Stimulated activated CD4-positive, alpha-beta T cell treated with anti-CD3 and anti-CD28 coated beads, Interleukin-15, amount 100 ng/mL, for 24 hours (primary cell): ENCODE data around the gene DDA1.

Experiments used
- DNase-seq: peaks from one replicate; pipeline ENCODE4 v3.0.0-alpha.2; 2020

DDA1 gene

DNA sequence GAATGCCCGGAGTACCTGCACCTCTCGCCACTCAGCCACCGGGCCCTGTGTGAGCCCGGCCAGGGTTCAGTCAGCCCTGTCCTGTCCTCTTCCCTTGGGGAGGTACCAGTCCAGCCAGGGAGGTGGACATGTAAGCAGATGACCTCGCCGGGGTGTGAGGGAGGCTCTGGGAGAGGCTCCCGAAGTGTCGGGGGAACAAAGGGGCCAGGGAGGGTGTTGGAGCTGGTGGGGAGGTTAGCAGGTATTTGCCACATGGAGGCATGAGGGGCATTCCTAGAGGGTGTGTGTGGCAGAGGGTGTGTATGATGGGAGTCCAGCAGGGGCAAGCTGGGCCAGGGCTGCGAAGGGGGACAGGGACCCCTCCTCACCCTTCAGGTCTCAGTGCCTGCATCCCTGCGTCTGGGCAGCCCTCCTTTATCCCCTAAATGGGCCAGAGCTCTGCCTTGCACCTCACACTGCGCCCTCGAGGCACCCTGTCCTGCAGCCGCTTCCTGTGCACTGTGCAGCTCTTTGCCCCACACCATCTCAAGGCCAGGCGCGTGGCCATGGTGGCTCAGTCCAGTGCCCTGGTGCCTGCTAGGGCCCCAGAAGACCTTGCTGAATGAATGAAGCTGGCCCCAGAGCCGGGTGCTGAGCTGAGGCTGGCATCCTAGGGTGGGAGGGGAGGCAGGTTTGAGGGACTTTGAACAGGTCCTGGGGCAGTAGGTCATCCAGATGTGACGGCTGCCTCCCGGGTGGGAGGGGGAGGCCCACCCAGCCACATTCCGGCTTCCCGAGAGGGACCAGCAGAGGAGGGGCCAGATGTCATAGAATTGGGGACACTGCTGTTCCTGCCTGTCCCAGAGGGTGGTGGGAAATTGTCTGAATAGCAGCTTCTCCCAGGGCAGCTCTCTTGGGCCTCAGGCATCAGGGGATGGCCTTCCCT, 3.1 kb downstream of the DDA1 start:
- DNase-seq = no peak

DNA sequence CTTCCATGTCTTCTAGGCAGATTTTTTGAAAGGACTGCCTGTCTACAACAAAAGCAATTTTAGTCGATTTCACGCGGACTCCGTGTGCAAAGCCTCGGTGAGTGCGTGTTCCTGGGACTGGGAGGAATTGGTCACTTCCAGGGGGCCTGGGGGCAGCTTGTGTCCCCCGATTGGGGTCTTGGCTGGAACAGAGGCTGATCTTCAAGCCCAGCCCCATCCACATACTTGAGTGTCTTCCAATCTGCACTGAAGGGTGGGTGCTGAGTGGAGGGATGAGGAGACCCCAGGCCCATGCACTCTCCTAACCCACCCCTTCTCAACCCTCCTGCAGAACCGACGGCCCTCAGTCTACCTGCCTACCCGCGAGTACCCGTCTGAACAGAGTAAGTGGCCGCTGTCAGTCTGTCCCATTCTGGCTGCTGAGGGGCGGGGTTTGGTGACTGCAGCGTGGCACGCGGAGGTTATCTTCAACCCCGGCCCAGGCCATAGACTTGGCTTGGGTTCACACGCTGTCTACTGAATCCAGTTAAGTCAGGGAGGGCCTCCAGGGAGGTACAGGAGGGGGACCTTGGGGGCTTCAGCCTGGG, 4.7 kb downstream of the DDA1 start:
- no peak for DNase-seq

DNA sequence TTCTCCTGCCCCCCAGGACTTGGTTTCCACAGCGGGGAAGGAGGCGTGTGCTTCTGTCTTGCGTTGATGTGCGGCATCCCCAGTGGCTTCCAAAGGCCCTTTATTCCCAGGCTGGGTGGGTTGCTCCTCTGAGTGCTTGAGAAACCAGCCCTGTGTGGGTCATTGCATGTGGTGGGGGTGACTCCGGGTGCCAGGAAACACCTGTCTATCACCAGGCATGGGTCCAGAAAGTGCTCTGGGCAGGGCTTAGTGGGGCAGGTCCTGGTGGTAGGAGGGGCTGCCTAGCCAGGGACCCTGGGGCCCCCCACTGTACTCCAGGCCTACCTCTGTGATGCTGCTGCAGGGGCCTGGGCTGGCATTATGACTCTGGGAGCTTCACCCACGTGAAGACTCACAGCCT, 9.6 kb downstream of the DDA1 start:
- DNase-seq = no peak

DNA sequence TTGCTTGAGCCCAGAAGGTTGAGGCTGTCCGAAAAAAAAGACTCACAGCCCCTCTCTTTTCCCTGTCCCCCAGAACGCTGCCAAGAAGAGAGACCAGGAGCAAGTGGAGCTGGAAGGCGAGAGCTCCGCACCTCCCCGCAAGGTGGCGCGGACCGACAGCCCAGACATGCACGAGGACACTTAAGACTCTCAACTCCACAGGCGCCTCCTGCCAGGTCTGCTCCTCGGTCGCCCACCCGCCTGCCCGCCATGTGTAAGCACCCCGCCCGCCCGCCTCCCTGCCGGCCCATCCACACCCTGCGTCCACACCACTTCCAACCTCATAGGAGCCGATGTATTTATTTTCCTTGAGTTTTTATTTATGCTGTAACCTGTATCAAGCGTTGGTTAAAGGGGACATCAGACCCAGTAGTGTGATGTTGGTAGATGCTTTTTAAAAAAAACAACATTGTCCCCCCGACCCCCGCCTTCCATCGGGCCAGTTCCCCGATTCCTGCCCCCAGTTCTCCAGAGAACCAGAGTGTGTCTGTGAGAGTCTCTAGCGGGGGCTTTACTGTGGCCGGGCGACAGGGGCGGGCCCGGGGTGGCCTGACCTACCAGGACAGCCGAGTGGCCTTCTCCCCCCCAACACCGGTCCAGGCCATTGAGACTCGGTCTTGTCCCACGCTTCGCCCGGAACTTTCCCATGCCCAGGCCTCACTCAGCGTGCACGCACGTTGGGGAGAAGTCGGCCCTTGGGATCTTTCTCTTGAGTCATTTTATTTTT, 10.3 kb downstream of the DDA1 start:
- DNase-seq = no peak

DNA sequence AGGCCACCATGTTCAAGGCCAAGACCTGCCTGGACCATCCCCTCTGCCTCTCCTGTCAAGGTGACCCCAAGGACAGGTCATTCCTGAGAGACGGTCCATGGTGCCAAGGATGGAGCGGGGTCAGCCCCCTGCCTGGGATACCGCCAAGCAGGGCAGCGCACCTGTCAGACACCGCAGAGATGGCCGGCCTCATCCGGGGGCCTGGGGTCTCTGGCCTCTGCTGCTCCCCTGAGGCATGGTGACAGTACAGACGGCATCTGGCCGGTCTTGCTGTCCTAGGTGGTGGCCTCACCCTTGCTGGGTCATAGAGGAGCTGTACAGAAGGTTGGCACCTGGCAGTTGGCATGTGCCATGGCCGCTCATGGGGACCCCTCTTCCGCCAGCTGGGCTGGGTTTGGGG, 11.1 kb downstream of the DDA1 start:
- no peak for DNase-seq

DNA sequence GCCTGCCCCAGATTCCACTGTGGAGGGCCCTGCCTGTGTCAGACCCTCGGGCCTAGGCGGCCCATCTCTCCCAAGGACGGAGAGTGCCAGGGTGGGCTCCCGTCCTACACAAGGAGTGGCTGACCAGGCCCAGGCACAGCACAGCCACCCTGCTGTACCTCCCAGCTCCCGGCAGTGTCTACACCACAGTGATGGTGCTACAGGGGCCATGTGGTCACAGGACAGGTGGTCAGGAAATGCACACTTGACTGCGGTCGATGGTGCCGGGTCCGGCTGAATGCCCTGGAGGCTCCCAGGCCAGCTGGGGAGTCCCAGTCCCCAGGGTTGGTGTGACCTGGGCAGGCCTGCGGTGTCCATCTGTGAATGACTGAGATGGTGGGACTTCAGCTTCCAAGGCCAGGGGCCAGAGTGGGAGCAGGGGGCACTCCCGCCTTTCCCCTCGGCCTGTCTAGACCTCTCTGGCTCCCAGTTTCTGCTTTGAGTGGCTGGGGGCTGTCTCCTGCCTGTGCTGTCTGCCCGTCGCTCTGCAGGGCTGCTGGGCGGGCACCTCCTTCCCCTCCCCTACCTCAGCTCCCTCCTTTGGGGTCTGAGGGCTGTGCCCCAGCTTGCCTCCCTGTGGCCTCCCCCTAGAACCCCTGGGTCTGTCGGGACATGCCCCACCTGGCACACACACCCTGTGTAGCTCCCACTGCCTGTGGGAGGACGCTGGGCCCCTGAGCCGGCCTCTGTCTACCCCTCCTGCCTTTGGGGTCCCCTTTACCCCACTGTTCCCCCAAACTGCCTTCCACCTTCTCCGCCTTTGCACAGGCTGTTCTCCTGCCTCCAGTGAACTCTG, 12.5 kb downstream of the DDA1 start:
- no peak for DNase-seq

DNA sequence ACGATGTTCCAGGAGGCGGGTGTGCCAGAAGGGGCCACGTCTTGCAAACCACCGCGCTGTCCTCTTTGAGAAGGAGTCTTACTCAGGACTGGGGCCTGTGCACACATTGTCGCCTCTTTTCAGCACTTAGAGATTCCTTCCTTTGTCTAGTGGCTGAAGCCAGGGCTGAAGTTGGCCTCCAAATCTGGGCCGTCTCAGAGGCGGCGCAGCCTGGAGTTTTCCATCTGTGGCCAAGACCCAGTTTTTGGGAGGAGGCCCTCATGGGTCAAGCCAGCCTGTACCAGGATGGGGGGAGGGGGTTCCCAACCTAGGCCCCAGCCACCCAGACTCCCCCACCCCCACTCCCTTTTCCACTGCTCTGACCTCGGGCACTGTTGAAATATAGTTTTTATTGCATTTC, 13.5 kb downstream of the DDA1 start:
- DNase-seq = no peak

DNA sequence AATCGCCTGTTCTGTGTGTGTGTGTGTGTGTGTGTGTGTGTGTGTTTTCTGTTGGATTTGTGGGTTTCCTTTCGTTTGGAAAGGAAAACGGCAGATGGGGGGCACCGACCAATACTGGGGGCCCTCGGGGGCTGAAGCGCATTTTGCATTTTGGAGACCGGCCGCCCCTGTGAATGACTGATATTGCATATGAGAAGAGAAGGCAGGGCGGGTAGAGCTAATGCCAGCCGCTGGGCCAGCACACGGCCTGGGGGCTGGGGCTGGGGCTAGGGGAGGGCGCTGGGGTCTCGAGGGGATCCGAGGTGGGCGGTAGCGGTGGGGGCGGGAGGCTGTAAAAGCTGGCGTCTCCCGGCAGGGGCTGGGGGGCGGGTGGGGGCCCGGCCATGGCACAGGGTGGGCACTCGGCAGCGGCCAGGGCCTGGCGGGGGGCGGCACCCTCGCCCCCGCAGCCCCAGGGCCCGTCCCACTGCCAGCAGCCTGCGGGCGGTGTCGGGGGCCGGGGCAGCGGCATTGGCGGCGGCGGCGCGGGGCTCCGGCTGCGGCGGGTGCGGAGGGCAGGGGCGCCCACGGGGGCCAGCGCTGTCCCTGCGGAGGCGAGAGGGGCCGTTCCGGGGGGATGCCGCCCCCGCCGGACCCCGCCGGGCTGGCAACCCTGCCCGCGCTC, 14.1 kb downstream of the DDA1 start:
- DNase-seq = no peak

DNA sequence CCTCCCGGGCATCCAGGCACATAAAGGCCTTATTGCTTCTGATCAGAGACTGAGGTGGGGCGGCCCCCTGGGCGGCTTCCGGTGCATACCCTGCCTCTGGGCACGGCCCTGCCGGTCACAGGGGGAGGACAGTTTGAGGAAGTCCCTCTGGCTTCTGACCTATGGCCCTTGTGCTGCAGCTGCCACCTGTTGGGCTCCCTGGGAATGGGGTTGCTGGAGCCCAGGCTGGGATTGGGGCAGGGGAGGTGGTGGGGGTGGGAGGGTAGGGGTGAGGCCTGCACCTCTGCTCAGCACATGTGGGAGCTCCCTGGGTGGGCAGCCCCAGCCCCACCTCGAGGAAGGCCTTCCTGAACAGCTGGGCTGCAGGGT, 14.6 kb downstream of the DDA1 start:
- peak; percentile 24 for DNase-seq

DNA sequence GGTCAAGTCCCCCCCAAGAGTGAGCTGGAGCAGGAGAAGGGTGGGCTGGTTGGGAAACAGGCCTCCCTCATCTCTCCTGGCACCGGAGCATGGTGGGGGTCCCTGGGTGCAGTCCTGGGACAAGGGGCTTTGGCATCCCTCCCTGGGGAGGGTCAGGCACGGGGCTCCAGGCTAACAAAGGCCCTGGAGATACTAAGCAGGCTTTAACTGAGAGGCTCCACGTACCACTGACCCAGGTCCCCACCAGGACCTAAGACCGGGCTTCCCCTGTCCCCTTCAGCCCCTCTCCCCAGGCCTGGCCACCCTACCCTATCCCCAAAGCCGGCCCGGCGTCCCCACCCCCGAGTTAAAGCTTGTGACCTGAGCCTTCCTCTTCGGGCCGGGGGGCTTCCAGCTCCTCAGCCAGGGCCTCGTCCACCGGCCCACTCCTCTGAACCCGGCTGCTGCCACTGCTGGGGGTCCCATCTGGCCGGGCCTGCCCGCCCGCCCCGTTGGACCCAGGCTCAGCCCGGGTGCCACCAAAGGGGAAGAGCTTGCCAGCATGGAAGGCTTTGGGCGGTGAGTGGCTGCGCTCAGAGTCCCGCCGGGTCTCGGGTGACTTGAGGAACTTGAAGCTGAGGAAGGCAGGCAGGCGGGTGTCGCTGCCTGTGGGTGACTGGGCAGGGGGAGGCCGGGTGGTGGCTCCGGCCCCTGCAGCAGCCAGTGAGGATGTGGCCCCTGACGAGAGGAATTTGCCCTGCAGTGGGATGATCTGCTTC, 15.2 kb downstream of the DDA1 start:
- DNase-seq = no peak

DNA sequence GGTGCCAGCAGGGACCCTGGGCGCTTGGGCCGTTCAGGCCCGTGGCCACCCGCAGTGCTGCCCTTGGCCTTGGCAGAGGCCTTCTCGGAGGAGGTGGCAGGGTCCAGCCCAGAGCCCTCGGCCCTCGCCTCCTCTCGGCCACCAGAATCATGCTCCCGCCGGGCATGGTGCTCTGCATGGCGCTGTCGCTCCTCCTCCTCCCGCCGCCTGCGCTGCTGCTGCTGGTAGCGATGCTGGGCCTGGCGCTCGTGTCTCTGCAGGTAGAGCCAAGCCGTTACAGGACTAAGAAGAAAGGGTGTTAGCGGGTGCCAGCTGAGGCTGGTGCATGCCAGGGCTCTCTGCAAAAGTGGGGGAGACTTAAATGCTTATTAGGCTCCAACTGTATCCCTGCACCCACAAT, 15.8 kb downstream of the DDA1 start:
- no peak for DNase-seq

DNA sequence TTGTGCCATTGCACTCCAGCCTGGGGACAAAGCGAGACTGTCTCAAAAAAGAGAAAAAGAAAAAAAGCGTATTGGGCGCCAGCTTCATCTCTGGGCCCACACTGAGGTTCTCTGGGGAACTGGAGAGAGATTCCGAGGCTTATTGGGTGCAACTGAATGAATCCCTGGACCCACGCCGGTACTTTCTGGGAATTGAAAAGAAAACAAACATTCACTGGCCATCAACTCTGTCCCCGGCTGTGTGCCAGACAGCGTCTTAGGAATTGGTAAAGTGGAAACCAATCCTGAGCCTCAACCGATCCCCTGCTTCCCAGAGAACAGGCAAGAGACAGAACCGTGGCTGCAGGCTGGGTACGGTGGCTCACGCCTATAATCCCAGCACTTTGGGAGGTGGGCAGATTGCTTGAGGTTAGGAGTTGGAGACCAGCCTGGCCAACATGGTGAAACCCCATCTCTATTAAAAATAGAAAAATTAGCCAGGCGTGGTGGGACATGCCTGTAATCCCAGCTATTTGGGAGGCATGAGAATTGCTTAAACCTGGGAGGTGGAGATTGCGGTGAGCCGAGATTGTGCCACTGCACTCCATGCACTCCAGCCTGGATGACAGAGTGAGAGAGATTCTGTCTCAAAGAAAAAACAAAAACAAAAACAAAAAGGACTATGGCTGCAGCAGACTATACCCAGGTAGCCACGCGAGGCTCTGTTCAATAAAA, 16.7 kb downstream of the DDA1 start:
- DNase-seq = no peak

DNA sequence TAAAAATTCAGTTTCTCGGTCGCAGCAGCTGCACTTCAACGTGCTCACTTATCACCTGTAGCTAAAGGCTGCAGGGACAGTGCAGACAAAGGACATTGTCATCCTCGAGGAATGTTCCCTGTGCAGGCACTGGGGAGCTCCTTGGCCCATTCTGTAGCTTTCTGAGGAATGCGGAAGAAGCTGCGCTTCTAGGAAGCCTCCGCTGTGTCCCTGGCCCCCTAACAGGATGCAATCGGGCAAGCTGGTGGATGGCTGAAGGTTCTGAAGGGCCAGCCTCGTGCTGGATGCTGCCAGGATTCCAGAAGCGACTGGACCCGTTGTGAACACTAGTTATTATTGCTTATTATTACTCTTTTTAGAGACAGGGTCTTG, 17.2 kb downstream of the DDA1 start:
- DNase-seq = no peak

DNA sequence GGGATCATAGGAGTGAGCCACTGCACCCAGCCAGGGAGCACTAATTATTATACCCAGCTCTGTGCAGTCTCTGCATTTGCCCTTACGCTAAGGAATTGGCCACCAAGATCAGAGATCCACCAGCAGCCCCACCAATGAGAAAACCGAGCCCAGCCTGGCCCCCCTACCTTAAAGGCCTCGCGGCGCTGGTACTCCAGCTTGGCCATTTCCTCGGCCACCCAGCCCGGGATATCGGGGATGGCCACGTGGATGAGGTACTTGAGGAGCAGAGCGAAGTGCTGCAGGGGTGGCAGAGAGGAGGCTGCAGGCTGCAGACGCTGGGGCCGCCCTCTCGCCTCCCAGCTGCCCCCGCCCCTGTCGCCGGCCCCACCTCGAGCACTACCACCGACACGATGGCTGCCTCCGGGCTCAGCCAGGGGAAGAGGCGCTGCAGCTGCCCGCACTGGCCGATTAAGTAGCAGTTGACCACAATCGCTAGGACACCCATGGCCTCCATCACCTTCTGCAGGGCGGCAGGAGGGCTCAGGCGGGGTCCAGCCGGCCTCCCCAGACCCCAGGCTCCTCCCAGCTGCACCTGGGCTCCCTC, 17.8 kb downstream of the DDA1 start:
- no peak for DNase-seq

DNA sequence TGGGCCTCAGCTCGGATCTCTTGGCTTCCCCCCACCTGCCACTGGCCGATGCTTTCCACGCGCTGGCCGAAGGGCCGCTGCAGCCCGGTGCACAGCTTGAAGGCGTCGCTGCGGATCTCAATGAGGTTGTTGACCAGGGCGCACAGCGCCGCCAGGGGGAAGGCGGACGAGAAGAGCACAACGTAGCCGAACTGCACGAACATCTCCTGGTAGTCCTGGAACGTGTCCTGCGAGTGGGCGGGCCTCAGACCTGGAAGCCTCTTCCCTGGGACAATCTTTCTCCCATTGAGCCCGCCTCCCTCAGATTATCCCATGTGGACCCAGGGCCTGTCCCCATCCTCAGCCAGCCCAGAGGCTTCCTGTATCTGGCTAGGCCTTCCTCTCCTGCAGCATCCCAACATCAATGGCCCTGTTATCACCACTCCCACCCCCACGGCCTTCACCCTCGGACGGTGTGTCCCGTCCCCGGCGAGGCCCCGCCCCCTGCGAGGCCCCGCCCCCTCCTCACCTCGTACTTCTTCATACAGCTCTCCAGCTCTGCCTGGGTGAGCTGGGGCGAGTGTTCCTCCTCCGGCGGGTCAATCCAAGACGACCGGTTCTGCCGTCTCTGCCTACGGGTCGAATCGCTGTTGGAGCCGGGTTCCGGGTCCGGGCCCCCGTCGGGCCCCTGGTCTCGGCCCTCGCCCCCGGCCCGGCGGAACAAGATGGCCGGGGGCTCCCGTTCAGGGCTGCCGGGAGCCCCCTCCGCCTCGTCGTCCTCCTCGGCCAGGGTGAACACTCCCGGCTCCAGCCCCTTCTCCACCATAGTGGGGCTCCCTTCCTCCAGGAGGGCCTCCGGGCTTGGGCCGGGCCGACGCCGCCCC, 18.5 kb downstream of the DDA1 start:
- peak; percentile 66 for DNase-seq

DNA sequence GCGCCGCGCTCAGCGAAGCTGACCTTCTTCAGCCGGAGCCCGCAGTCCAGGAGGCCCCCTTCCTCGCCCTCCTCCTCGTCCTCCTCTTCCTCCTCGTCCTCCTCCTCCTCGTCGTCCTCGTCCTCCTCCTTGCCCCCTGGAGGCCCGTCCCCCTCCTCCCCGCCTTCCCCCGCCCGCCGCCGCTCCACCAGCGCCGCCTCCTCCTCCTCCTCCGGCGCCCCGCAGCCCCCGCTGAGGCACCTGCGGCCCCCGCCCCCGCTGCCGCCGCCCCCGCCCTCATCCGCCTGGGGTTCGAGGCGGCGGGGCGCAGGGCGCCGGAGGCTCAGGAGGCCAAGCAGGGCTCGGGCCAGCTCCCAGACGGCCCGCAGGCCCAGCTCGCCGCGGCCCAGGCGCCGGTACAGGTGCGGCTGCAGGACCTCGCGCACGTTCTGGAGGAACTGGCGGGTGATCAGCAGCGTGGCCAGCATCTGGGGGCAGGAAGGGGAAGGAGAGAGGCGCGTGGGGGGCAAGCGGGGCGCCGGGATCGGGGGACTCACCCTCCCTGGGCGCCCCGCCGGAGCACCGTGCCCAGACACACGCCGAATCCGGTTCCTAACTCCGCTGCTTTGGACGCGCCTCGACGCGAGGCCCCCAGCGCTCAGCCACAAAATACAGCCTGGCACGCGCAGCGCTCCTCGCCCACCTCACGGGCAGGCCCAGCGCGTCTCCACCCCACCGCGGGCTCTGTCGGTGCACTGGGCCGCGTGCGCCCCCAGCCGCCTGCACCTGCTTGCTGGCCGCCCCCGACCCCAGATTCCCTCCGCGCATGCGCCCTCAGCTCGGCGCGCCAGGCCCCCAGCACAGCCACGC, 19.4 kb downstream of the DDA1 start:
- peak; percentile 44 for DNase-seq

DNA sequence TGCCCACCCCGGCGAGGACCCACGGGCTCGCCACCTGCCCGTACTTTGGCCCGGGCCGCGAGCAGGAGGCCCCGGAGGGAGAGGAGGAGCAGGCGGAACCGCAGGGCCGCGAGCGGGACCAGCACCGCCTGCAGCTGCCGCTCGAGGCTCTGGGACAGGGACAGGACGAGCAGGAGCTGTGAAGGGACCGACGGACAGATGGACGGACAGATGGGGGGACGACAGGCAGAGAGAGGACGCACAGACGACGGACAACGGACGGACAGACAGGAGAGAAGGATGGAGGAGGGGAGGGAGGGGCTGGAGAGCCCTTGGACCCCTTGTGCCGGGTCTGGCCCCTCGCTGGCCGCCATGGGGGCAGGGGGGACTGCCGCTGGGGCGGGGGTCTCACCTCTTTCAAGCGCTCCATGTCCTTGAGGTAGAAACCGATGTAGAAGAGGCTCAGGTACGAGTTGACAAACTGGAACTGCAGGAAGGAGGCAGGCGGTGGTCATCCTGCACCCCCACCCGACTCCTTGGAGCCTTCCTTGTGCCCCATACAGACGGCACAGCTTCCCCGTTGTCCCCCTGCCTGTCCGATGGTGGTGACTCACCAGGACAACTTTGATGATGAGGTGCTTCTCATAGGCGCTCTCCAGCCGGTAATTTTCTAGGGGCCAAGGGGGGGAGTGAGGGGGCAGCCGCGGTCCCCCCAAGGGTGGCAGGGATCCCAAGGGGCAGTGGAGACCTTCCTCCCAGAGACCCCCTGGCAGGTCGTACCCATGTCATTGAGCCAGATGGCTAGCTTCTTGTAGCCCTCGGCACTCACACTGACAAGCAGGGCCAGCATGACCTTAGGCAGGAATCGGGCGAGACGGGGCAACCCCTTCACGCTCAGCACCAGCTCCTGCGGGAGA, 20.3 kb downstream of the DDA1 start:
- no peak for DNase-seq
